Measurements from ENCODE around the gene KIDINS220. TPM values are rescaled to one million over a fixed set of nuclear protein-coding genes. Genes with fewer than 3 reads are reported as not detected.

The KIDINS220 gene
- total RNA-seq, 2 experiments from 2014 or later = 23.1 to 23.5 TPM

GRCh38 chr2:8680822-8681760 is 156.3 kb downstream of the KIDINS220 start:
- peaks cover 35% of the 10 kb centered on the region for H3K4me1 Mint-ChIP-seq (ENCODE audit: low read depth)
- intact Hi-C loops (cut with micrococcal nuclease) = loop anchor here (1.0 to 10.0 kb wide), 15 partner anchors 73 to 1244 kb away; no protein-coding TSS in a partner anchor
- CTCF ChIA-PET = interaction anchor here (0.8 to 5.1 kb wide), 12 partner anchors 12 to 1253 kb away, joined by 3 to 38 read pairs (median 4); no protein-coding TSS in a partner anchor
- H3K27ac Mint-ChIP-seq = peak overlapping the region; percentile 95
- no peaks in the 10 kb centered on the region for H3K9me3 Mint-ChIP-seq
- peaks cover 22% of the 10 kb centered on the region for H3K27me3 Mint-ChIP-seq
- H3K36me3 Mint-ChIP-seq = peaks cover 28% of the 10 kb centered on the region
- DNase-seq = peak; percentile 94
- POLR2A ChIA-PET = interaction anchor here (0.6 to 6.5 kb wide), 34 partner anchors 9 to 1250 kb away, joined by 3 to 124 read pairs (median 6); no protein-coding TSS in a partner anchor
- peak overlapping the region; percentile 86 for H3K4me3 Mint-ChIP-seq

DNA sequence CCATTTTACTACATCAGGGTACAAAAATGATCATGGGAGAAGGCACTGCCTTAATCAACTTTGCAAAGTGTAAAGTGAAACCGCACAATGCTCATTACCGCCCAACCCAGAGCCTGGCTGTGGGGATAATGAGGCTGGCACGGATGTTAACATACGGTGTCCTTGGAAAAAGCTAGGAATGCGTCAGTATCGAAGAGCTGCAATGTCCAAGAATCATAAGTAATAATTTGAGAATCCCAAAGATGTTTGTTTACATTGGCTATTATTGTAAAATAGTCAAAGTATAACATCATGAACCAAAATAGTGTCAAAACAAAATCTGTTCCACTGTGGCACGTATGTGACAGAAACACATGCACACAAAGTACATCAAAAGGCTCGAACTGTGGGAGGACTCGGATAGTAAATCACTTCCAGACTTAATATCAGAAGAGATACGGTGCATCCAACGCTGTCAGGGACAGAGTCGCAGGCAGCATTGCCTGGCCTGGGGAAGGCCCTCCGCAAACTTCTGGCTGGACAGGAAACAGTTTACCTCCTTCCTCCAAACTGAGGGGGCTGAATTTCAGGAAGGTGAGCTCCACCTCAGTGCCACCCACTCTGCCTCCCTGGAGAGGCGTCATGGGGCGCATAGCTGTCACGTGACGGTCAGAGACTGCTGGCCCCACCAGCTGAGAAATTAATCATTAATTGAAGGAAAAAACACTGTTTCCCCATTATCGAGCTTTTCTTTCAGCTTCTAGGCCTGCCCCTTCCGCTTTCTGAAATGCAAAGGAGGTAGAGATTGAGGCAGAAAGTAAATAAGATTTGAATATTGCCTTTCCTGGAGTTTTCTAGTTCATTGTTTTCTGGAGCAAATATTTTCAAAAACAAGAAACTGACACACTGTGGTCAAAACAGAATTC is 157.3 kb downstream of the KIDINS220 start:
- peak overlapping the region; percentile 95 for H3K27ac Mint-ChIP-seq
- DNase-seq = peak; percentile 33
- H3K27me3 Mint-ChIP-seq = peaks cover 28% of the 10 kb centered on the region
- peaks cover 7% of the 10 kb centered on the region for H3K9me3 Mint-ChIP-seq
- intact Hi-C loops (cut with micrococcal nuclease) = loop anchor here (2.0 to 10.0 kb wide), 9 partner anchors 345 to 1765 kb away; partner anchors contain the start of gene RNF144A
- CTCF ChIA-PET = interaction anchor here (0.8 to 5.1 kb wide), 7 partner anchors 13 to 1252 kb away, joined by 3 to 38 read pairs (median 5); no protein-coding TSS in a partner anchor
- POLR2A ChIA-PET = interaction anchor here (0.6 to 6.5 kb wide), 14 partner anchors 47 to 832 kb away, joined by 3 to 124 read pairs (median 7); no protein-coding TSS in a partner anchor
- peak overlapping the region; percentile 86 for H3K4me3 Mint-ChIP-seq
- peaks cover 28% of the 10 kb centered on the region for H3K36me3 Mint-ChIP-seq
- H3K4me1 Mint-ChIP-seq (ENCODE audit: low read depth) = peaks cover 34% of the 10 kb centered on the region

- ChIA-PET POLR2A (interaction anchor here (1.8 to 6.5 kb wide), 5 partner anchors 136 to 301 kb away, joined by 7 to 124 read pairs (median 33); no protein-coding TSS in a partner anchor), CTCF (interaction anchor here (1.3 to 5.1 kb wide), 4 partner anchors 14 to 191 kb away, joined by 4 to 38 read pairs (median 6); no protein-coding TSS in a partner anchor)
- Mint-ChIP-seq H3K27me3 (peaks cover 34% of the 10 kb centered on the region), H3K4me3 (peak overlapping the region; percentile 77), H3K9me3 (peaks cover 13% of the 10 kb centered on the region), H3K27ac (peak overlapping the region; percentile 95), H3K4me1 (ENCODE audit: low read depth) (peaks cover 32% of the 10 kb centered on the region), H3K36me3 (peaks cover 25% of the 10 kb centered on the region)
- no peak for DNase-seq
- intact Hi-C loops (cut with micrococcal nuclease) = loop anchor here (10.0 kb wide), 1 partner anchor 1765 kb away; the partner anchor contains the start of gene RNF144A
Observed at GRCh38 chr2:8679567-8679826, 157.9 kb downstream of the KIDINS220 start.

Other genes with a start within 250 kb of the KIDINS220 start
- 100 to 1,000 TPM; 182 to 193 TPM for gene ID2, start 155.6 kb downstream of the KIDINS220 start, total RNA-seq
- gene MBOAT2, start 166.1 kb upstream of the KIDINS220 start, total RNA-seq = 1 to 10 TPM; 6.4 to 7.0 TPM